A673 (cell line): ENCODE results near the gene SMARCD2. TPM values are rescaled to one million over a fixed set of nuclear protein-coding genes. Genes with fewer than 3 reads are reported as not detected.

Experiments used
- BruUV-seq: library from RNA; stranded (reverse); fragments of 400-500 nt; replicated peaks from 2 replicates; lab custom pipeline; 2021; lab: Mats Ljungman, UMichigan
- CTCF ChIA-PET: fragments of 300-600 bp; sonication (Branson Sonifier 250); formaldehyde crosslinking; loops from one replicate; lab custom pipeline; 2022; ENCODE audit warnings: antibody characterized with exemption; lab: Charles Lee
- POLR2A ChIA-PET: fragments of 300-600 bp; sonication (Branson Sonifier 250); formaldehyde crosslinking; loops from one replicate; lab custom pipeline; 2022; ENCODE audit warnings: antibody characterized with exemption; ENCODE audit not compliant: low non-redundant PET; lab: Charles Lee
- DNase-seq: peaks from one replicate; pipeline ENCODE4 v3.0.0-alpha.2; 2015; ENCODE audit warnings: low spot score
- H3K27ac ChIP-seq: fragments of 200-600 bp; sonication (generic); 2 replicates; pipeline ENCODE4 v1.5.1; 2016; ENCODE audit warnings: mixed run types, low read depth, mild to moderate bottlenecking, mixed read lengths, antibody characterized with exemption, low read length; ENCODE audit not compliant: poor library complexity, severe bottlenecking
- H3K27me3 ChIP-seq: fragments of 200-600 bp; sonication (generic); replicated peaks from 2 replicates; pipeline ENCODE4 v1.6.1; 2017; ENCODE audit warnings: mixed run types, low read depth, mild to moderate bottlenecking, mixed read lengths, antibody characterized with exemption, low read length; ENCODE audit not compliant: insufficient read depth, poor library complexity
- H3K36me3 ChIP-seq: fragments of 200-600 bp; sonication (generic); 2 replicates; pipeline ENCODE4 v1.6.1; 2016; ENCODE audit warnings: mixed run types, mild to moderate bottlenecking, mixed read lengths, antibody characterized with exemption, low read length; ENCODE audit not compliant: insufficient read depth, poor library complexity, severe bottlenecking
- H3K4me1 ChIP-seq: fragments of 200-600 bp; sonication (generic); 2 replicates; pipeline ENCODE4 v1.6.1; 2017; ENCODE audit warnings: mixed run types, mild to moderate bottlenecking, mixed read lengths, antibody characterized with exemption, low read length; ENCODE audit not compliant: insufficient read depth, poor library complexity, severe bottlenecking
- H3K4me3 ChIP-seq: fragments of 200-600 bp; sonication (generic); 2 replicates; pipeline ENCODE4 v1.5.1; 2016; ENCODE audit warnings: low read depth, mixed run types, mild to moderate bottlenecking, mixed read lengths, low read length; ENCODE audit not compliant: poor library complexity, severe bottlenecking
- H3K9me3 ChIP-seq: fragments of 200-600 bp; sonication (generic); 2 replicates; pipeline ENCODE4 v1.6.1; 2016; ENCODE audit warnings: mixed run types, low read depth, mild to moderate bottlenecking, mixed read lengths, antibody characterized with exemption, low read length; ENCODE audit not compliant: poor library complexity, severe bottlenecking
- EZH2 ChIP-seq: fragments of 200-600 bp; sonication (generic); IDR thresholded peaks from 2 replicates; pipeline ENCODE4 v1.6.1; 2017; ENCODE audit warnings: borderline replicate concordance, low read depth, mild to moderate bottlenecking, mixed read lengths, antibody characterized with exemption, low read length; ENCODE audit not compliant: poor library complexity, severe bottlenecking
- intact Hi-C: fragments of 100-400 bp; cut with micrococcal nuclease; formaldehyde crosslinking; loops from one replicate; pipeline ENCODE4 v1.10.0; 2022; ENCODE audit not compliant: unreplicated experiment
- total RNA-seq: library from RNA; stranded (reverse); gene quantifications from 2 replicates; pipeline ENCODE4 v1.2.3, GENCODE V29; 2021
- TF ChIP-seq, protein P1 (sequence below): fragments of 300-800, 200-600 bp; sonication (generic); conservative IDR thresholded peaks from 2 replicates; pipeline ENCODE4 v1.5.1; 2017; ENCODE audit warnings: low read depth, mild to moderate bottlenecking, antibody characterized with exemption, low read length, moderate library complexity, mixed read lengths

SMARCD2 gene
- total RNA-seq, 1 experiment from 2014 or later: 71.9 TPM

- intact Hi-C loops: no loop called here
- H3K4me3 ChIP-seq: no peak overlapping the region
- DNase-seq: no peak
- H3K9me3 ChIP-seq: no peaks in the 10 kb centered on the region
- TF ChIP-seq, protein P1, sequence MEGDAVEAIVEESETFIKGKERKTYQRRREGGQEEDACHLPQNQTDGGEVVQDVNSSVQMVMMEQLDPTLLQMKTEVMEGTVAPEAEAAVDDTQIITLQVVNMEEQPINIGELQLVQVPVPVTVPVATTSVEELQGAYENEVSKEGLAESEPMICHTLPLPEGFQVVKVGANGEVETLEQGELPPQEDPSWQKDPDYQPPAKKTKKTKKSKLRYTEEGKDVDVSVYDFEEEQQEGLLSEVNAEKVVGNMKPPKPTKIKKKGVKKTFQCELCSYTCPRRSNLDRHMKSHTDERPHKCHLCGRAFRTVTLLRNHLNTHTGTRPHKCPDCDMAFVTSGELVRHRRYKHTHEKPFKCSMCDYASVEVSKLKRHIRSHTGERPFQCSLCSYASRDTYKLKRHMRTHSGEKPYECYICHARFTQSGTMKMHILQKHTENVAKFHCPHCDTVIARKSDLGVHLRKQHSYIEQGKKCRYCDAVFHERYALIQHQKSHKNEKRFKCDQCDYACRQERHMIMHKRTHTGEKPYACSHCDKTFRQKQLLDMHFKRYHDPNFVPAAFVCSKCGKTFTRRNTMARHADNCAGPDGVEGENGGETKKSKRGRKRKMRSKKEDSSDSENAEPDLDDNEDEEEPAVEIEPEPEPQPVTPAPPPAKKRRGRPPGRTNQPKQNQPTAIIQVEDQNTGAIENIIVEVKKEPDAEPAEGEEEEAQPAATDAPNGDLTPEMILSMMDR: no peak
- no peak for TF ChIP-seq EZH2
- ChIA-PET POLR2A (interaction anchor here (0.7 kb wide), 1 partner anchor 8 kb away, joined by 12 read pairs; no protein-coding TSS in a partner anchor), CTCF (no interaction called here)
- H3K4me1 ChIP-seq: no peaks in the 10 kb centered on the region
- no peak overlapping the region for H3K27ac ChIP-seq
- H3K27me3 ChIP-seq: no peaks in the 10 kb centered on the region
- no TSS peak for BruUV-seq
- H3K36me3 ChIP-seq: peaks cover 98% of the 10 kb centered on the region
Observed at GRCh38 chr17:63809970-63810369, 32.5 kb downstream of the SMARCD2 start.

DNA sequence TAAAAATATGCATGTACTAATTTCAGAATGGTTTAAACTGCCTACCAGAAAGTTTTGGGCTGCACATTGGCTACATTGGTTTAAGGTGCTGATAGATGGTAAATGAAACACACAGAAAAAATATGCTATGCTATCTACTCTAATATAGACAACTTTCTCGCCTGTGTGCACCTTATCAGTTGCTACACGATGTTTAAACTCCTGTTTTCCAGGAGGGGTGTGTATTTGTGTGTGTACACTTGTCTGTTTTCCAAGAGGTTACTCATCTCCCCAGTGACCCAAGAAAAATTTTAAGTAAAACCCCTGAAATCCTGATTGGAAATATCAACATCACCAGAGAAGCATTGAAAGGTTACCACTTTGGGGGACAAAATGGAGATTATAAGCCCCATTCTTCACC lies 36.9 kb downstream of the SMARCD2 start:
- Histone ChIP-seq H3K9me3 (no peaks in the 10 kb centered on the region), H3K4me1 (no peaks in the 10 kb centered on the region), H3K4me3 (no peak overlapping the region), H3K36me3 (peaks cover 97% of the 10 kb centered on the region), H3K27me3 (no peaks in the 10 kb centered on the region), H3K27ac (no peak overlapping the region)
- CTCF ChIA-PET: no interaction called here
- no peak for DNase-seq
- intact Hi-C loops: no loop called here
- BruUV-seq: no TSS peak
- TF ChIP-seq, protein P1: no peak
- TF ChIP-seq EZH2: no peak
- POLR2A ChIA-PET: no interaction called here

GRCh38 chr17:63804328-63804727 lies 38.2 kb downstream of the SMARCD2 start:
- BruUV-seq: no TSS peak
- POLR2A ChIA-PET: no interaction called here
- H3K36me3 ChIP-seq: peaks cover 97% of the 10 kb centered on the region

More at GRCh38 chr17:63804328-63804727, 38.2 kb downstream of the SMARCD2 start:
- Histone ChIP-seq H3K27ac (no peak overlapping the region), H3K9me3 (no peaks in the 10 kb centered on the region), H3K4me1 (no peaks in the 10 kb centered on the region), H3K27me3 (no peaks in the 10 kb centered on the region), H3K4me3 (no peak overlapping the region)
- TF ChIP-seq EZH2: no peak
- TF ChIP-seq, protein P1: no peak
- CTCF ChIA-PET: no interaction called here
- intact Hi-C loops: no loop called here
- no peak for DNase-seq
